ENCODE measurements around the gene SUMF1.
"Not testable (repeated sequence)": the region's sequence is repeated elsewhere in the genome, so short reads cannot be mapped to it uniquely, and the experiment has no call there.

Gene SUMF1

GRCh38 chr3:4461468-4462090 lies 5.5 kb downstream of the SUMF1 start:
- no peak for DNase-seq (ENCODE audit: low read depth)

DNA sequence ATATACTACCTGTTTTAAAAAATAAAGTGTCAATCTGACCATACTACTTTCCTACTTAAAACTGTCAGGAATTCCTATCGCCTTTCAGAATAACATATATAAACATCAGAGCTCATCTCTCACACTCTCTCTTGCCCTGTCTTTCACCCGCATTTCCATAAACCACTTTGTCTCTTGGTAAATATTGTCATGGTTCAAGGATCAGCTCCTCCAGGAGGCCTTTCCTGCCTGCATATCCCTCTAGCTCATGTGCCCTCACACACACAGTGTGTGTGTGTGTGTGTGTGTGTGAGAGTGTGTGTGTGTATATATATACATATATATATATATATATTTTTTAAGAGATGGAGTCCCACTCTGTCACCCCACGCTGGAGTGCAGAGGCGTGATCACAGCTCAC lies 6.7 kb downstream of the SUMF1 start:
- DNase-seq (ENCODE audit: low read depth): no peak

- no peak for DNase-seq (ENCODE audit: low read depth)
Observed at GRCh38 chr3:4458961-4459360, 8.1 kb downstream of the SUMF1 start.

DNA sequence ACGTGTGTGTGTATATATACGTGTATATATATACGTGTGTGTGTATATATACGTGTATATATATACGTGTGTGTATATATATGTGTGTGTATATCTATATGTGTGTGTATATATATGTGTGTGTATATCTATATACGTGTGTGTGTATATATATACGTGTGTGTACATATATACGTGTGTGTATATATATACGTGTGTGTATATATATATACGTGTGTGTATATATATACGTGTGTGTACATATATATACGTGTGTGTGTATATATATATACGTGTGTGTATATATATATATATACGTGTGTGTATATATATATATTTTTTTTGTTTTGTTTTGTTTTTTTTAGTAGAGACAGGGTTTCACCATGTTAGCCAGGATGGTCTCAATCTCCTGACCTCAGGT lies 10.3 kb downstream of the SUMF1 start:
- not testable (repeated sequence) for DNase-seq (ENCODE audit: low read depth)

- no peak for DNase-seq (ENCODE audit: low read depth)
Observed at GRCh38 chr3:4454142-4454541, 12.9 kb downstream of the SUMF1 start.

GRCh38 chr3:4449043-4449805 lies 17.8 kb downstream of the SUMF1 start:
- DNase-seq (ENCODE audit: low read depth): no peak

DNA sequence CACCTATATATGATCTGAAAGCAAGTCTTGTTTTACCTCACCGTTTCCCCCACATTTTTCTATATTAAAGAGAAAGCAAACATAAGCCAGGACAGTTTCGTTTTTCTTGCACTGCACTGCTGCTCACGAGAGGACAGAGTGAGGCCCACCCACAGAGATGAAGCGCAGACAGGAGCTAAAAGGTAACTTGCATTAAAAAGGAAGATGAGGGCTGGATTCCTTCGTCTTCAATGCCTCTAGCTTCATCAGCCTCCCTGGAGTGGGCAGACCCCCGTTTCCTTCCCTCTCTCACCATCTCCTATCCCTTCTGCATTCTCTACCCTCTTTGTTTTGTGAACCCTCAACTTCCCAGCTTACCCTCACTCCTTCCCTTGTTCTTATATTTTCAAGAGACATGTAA lies 18.9 kb downstream of the SUMF1 start:
- no peak for DNase-seq (ENCODE audit: low read depth)

GRCh38 chr3:4447295-4447999 lies 19.6 kb downstream of the SUMF1 start:
- DNase-seq (ENCODE audit: low read depth): no peak

DNA sequence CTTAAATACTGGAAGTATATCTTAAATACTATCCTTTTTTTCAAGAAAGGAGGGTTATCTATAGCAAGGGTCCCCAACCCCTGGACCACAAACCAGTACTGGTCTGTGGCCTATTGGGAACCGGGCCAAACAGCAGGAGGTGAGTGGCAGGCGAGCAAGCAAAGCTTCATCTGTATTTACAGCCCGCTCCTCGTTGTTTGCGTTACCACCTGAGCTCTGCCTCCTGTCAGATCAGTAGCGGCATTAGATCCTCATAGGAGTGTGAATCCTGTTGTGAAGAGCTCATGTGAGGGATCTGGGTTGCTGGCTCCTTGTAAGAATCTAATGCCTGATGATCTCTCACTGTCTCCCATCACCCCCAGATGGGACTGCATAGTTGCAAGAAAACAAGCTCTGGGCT lies 26.1 kb downstream of the SUMF1 start:
- no peak for DNase-seq (ENCODE audit: low read depth)

GRCh38 chr3:4438296-4438695 lies 28.8 kb downstream of the SUMF1 start:
- DNase-seq (ENCODE audit: low read depth): no peak

GRCh38 chr3:4432259-4432658 lies 34.8 kb downstream of the SUMF1 start:
- DNase-seq (ENCODE audit: low read depth): no peak

GRCh38 chr3:4429648-4430350 lies 37.3 kb downstream of the SUMF1 start:
- DNase-seq (ENCODE audit: low read depth): no peak

GRCh38 chr3:4426782-4427344 lies 40.2 kb downstream of the SUMF1 start:
- no peak for DNase-seq (ENCODE audit: low read depth)

GRCh38 chr3:4426261-4426781 lies 40.7 kb downstream of the SUMF1 start:
- DNase-seq (ENCODE audit: low read depth): no peak

DNA sequence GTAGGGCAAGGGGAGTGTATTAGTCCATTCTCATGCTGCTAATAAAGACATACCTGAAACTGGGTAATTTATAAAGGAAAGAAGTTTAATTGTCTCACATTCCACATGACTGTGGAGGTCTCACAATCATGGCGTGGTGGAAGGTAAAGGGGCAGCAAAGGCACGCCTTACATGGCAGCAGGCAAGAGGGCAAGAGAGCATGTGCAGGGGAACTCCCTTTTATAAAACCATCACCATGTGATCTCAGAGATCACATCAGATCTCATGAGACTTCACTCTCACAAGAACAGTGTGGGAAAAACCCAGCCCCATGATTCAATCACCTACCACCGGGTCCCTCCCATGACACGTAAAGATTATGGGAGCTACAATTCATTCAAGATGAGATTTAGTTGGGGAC lies 41.4 kb downstream of the SUMF1 start:
- no peak for DNase-seq (ENCODE audit: low read depth)

DNA sequence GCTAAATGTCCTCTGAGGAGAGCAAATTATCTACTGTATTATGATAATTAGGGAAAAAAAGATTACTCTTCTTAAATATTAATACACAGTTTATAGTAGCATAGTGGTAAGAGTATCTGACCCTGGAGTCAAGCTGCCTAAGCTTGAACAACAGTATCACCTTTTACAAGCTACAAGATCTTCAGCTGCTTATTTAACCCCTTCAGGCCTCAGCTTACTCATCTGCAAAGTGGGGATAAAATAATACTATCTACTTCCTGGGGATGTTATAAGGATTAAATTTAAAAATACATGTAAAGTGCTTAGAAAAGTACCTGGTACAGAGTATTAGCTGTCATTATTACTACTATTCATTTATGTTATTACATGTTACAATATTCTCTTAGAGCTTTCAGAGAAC lies 42.0 kb downstream of the SUMF1 start:
- DNase-seq (ENCODE audit: low read depth): no peak

- DNase-seq (ENCODE audit: low read depth): no peak
Observed at GRCh38 chr3:4421121-4421520, 45.9 kb downstream of the SUMF1 start.

- DNase-seq (ENCODE audit: low read depth): no peak
Observed at GRCh38 chr3:4419920-4420319, 47.1 kb downstream of the SUMF1 start.

DNA sequence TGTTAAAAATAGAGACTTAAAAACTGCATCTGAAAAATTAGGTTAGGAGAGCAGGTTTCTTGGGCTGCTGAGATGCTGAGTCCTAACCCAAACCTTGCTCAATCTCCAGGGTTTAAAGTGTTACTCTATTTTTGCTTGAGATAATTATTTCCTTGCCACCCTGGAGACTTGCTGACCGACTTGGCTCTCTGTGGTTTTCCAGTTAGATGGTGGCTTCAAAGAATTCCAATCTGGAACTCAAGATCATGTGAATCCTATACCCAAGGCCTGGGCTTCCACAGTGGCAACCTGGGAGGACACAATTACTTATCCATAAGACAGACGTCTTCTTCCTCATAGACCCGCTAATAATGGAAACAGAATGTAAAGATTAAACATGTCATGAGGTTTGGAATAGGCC lies 47.7 kb downstream of the SUMF1 start:
- no peak for DNase-seq (ENCODE audit: low read depth)

DNA sequence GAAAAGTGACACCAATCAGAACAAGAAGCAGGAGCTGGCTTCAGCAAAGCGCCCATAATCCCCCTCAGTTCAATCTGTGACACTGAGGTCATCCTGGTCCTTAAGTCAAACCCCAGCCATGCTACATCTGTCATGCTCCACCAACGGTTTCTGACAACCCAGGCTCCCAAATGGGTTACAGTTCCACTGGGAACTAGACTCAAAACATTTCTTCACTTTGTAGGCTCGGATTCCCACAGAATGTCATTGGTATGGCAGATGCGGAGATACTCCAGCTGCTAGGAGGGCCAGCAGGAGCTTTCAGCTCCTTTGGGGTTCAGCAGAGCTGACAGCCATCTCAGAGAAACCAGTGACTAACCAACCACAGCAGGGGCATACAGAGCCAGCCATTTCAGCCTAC lies 48.9 kb downstream of the SUMF1 start:
- DNase-seq (ENCODE audit: low read depth): no peak

DNA sequence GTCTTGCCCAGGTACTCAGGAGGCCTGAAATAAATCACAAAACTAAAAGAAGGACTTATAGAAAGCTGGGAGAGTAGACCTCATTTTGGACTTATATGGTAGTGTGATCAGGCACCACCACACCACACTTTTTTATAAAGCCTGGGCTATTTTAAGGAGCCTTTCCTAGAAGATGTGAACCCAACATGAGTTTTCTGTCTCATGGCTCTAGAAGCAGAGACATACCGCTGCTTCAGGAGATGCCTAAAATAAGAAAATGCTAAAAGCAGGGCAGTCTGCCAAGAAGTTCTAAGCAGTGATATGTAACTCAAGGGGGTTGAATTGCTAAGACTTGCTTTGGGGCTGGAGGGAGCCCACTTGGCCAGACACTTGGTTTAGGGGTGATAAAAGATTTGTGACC lies 49.6 kb downstream of the SUMF1 start:
- no peak for DNase-seq (ENCODE audit: low read depth)

DNA sequence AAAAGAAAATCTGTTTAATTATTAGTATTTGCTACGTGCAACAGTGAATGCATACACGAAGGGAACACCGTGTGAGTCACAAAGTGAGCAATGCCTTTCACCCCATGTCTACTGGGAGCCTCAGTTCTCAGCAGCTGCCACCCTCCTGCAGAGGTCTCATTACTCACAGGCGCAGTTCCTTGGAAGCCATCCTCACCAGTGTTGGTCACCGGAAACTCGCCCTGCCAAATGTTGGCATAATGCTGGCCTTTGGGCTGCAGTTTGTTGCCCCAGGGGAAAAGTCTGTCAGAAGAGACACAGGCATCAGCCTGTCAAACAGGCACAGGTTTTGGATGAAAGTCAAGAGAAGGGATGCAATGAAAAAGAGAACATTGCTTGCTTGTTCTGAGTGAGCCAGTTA lies 50.1 kb downstream of the SUMF1 start:
- DNase-seq (ENCODE audit: low read depth): no peak

Measured in stimulated activated CD8-positive, alpha-beta memory T cell treated with anti-CD3 and anti-CD28 coated beads, Interleukin-7, amount 100 ng/mL, for 24 hours (primary cell).